Adrenal gland (tissue), 5 donors: ENCODE data around the gene ACOT13.

Experiments used
- POLR2A ChIP-seq, 2 donors: fragments of 450-650 bp; IDR thresholded peaks; one replicate each; pipeline ENCODE4 v1.6.1; 2017; ENCODE audit warnings: antibody characterized with exemption in 2 of 2, mild to moderate bottlenecking in 2 of 2, moderate library complexity in 1 of 2
- TF ChIP-seq, protein P1 (sequence below), 6 experiments: fragments of 450-650 bp in 4 of 6; fragments of 200-600 bp in 2 of 6; sonication (generic) in 1 of 6; IDR thresholded peaks; 1 replicate in 5 of 6; 2 replicates in 1 of 6; pipeline versions ENCODE4 v1.5.1 to v1.8.0; 2016 to 2021; ENCODE audit warnings: antibody characterized with exemption in 6 of 6, mild to moderate bottlenecking in 2 of 6, moderate library complexity in 1 of 6
- donor health status: DM: no; HTN: no; CAD: no.

DNA sequence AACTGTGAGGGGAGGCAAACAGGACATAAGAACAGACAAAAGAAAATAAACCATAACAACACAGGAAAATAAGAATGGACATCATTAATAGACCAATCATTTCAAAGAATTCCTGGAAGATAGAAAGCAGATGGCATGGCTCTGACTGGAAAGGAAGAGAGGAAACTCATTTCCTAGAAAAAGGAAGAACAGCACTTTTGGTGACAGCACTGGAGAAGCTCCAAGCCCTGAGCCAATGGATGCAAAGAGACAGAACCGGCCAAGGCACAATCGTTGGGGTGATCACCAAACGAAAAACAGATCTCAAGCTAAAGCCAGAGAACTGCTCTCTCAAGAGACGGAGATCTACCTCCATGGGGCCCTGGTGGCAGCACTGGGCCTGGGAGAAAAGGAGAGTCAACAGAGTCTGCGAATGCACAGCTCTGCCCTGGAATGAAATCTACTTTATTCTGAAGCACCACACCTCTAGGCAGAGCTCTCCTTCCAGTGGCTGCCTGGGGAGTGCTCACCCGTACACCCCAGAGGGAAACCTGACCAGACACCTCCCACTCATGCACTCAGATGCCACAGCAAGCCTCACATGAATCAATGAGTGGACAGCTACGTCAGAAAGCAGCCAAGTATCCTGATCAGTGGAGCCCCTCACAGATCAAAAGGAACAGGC is 45.1 kb upstream of the ACOT13 start:
- TF ChIP-seq, protein P1, sequence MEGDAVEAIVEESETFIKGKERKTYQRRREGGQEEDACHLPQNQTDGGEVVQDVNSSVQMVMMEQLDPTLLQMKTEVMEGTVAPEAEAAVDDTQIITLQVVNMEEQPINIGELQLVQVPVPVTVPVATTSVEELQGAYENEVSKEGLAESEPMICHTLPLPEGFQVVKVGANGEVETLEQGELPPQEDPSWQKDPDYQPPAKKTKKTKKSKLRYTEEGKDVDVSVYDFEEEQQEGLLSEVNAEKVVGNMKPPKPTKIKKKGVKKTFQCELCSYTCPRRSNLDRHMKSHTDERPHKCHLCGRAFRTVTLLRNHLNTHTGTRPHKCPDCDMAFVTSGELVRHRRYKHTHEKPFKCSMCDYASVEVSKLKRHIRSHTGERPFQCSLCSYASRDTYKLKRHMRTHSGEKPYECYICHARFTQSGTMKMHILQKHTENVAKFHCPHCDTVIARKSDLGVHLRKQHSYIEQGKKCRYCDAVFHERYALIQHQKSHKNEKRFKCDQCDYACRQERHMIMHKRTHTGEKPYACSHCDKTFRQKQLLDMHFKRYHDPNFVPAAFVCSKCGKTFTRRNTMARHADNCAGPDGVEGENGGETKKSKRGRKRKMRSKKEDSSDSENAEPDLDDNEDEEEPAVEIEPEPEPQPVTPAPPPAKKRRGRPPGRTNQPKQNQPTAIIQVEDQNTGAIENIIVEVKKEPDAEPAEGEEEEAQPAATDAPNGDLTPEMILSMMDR (IDR thresholded peaks at IDR 0.05) = no peak
- no peak for TF ChIP-seq POLR2A (IDR thresholded peaks at IDR 0.05)
